HG03571 (cell line): ENCODE results near the gene ETV1.
"Not testable (repeated sequence)": the region's sequence is repeated elsewhere in the genome, so short reads cannot be mapped to it uniquely, and the experiment has no call there.

Experiments
- ATAC-seq: cut with Tn5 transposase; IDR thresholded peaks from one replicate; pipeline ENCODE4 v1.9.1; 2021; ENCODE audit not compliant: unreplicated experiment

The ETV1 gene

DNA sequence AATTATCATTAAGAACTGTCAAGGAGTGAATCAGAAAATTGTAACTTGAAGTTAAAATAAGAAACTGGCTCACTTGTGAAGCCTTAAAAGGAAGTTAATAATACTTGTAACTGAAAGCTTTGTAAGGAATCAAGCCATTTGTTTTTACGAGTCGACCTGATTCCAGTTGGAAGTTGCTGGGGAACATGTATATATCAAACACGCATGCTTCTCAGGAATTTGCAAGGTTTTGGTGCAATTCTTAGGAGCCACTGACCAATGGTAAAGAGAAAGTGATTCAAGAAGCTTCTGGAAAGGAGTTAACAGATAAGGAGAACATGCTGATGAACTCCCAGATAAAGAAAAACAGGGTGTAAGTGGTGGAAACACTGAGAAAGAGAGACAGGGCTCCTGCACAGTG, 56.4 kb downstream of the ETV1 start:
- no peak for ATAC-seq

DNA sequence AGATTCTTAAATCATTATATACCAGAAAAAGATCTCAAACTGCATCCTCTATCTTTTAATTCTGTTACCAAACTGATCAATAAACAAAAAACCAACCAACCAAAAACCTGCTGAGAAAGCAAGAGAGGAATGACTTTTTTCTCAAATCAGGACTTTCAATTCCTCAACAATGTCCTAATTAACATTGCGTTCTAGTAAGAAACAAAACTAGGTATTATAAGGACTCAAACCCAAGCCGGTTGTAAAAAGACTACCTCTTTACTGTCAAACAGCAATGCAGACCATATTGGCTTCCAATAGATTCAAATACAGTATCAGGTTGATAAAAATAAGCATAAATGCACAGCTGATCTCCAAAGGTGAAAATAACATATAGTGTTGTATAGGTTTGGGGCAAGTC, 57.3 kb downstream of the ETV1 start:
- no peak for ATAC-seq

DNA sequence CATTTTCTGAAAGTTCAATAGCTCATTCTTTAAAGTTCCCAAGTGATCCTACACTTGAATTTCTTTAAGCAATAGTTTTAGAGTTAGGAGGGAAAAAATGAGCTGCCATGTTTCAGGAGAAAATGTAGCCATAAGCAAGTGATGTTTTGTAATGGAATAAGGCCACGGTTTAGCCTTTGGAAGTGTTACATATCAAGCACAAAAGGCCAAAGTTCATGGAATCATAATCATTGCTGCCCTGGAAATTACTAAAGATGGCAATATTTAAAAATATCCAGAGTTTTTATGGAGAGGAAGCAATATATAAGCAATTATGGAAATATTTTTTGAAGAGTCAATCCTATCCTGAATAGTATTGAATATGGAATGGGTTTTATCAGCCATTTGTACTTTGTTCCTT, 68.4 kb downstream of the ETV1 start:
- ATAC-seq, result no peak

DNA sequence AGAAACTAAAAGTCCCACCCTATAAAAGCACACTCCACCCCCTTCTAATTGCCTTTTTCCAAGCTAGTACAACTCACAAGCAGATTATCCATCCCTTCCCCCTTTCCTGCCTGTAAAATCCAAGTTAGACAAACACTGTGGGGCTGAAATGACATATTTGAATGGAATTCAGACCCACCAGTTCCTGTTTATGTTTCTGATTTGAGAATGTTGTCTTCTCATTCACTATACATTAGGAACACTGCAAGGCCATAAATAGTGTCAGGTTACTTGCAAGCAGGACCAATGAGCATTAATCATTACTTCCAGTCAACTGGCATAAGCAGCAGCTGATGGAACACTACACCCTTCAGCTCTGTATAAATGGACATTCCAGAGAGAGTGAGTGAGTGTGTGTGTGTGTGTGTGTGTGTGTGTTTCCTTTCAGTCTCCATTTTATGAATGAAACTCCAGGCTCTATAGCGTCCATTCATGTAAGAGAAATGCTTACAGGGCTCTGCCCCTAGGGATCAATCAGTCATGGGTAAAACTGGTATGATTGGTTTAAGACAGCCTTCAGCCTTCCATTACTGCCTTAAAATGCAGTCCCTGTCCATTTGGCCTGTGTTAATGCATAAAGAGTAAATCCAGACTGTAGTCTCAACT, 69.3 kb downstream of the ETV1 start:
- no peak for ATAC-seq

DNA sequence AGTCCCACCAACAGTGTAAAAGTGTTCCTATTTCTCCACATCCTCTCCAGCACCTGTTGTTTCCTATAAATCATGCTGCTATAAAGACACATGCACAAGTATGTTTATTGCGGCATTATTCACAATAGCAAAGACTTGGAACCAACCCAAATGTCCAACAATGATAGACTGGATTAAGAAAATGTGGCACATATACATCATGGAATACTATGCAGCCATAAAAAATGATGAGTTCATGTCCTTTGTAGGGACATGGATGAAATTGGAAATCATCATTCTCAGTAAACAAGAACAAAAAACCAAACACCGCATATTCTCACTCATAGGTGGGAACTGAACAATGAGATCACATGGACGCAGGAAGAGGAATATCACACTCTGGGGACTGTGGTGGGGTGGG, 71.1 kb downstream of the ETV1 start:
- ATAC-seq, result not testable (repeated sequence)

DNA sequence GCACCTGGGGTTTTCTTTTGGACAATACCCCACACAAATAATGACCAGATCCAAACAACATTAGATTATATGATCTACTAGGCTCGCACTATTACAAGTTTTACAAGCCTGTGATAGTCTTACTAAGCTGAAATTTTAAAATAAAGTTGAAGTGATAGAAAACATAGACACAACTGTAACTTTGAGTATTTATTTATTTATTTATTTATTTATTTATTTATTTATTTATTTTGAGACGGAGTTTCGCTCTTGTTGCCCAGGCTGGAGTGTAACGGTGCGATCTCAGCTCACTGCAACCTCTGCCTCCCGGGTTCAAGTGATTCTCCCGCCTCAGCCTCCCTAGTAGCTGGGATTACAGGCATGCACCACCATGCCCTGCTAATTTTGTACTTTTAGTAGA, 72.4 kb downstream of the ETV1 start:
- ATAC-seq, result not testable (repeated sequence)

DNA sequence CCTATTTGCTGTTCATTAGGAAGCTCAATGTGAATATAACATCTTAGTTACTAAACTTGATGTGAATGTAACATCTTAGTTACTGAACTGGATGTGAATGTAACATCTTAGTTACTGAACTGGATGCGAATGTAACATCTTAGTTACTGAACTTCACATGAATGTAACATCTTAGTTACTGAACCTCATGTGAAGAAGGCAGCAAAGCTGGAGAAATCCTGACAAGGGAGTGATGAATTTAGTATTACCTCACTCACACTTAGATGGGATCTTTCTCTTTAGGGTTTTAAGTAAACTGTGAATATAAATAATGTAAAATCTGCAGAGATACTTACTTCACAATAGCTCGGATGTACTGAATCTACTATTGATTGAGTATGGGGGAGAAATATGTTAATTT, 73.6 kb downstream of the ETV1 start:
- ATAC-seq, result no peak

DNA sequence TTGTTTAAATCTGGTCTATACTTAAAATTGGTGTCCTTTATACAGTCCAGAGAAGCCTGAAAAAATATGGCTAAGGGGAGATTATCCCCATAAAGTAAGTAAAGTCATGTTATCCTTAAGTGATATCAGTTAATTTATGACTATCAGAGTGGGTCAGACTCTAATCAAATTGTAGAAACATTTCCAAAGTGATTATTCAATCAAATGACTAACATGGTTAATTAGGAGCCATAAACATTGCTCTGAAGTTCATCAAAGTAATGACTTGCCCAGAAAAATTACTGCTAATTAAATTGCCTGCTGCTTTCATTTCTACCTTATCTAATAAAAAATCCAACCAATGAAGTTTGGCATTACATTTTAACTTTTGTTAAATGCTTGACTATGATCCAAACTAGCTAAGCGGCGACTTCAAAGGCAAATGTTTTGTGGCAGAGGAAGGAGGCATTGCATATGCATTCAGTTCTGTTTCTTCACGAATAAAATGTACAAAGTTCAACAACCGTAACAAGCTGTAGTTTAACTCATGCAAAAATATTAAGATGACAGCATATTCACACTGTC, 76.7 kb downstream of the ETV1 start:
- no peak for ATAC-seq

DNA sequence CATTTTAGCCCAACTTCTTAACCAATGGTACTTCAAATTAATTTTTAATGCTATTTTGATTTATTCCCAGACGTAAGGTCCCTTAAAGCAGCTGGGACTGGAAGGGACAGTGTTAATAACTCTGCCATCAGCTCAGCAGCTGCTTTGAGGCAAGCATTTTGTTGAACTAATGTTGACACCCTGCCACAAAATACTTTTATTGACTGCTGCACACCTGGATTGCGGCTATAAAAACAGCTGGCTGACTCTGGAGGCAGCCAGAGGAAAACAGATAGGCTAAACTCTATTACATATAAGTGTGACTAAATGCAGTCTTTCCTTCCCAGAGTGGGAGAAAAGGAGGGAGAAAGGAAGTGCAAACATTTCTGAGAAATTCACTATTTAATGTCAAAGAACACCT, 77.6 kb downstream of the ETV1 start:
- no peak for ATAC-seq

DNA sequence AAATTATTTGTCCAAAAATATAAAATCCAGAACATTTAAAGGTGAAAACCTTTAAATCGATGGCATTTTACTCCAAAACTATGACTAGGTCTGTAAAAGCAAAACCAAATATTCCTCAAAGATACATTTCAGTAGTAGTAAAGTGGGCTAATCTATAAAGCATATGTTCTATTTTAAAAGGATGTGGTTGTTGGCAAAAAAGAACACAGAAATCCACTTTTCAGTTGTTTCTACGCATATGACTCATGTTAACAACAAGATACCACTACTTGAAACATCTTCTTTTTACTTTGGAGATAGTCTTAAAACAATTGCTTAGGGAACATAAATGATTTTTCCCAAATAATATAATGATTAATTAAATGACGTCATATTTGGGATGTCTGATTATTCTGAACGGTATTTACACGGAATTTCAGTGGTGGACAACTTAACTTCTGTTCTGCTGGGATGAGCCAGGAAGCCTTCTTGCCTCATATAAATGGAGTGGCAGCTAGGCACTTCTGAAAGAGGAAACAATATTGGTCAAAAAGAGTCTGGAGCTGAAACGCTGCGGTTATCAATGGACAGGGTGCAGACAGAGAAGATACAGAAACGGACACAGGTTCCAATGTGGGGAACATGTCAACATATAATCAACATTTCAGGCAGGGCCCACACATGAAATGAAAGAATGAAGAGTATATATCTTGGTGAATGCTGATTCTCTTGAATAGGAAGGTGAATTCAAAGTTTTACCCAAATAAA, 78.5 kb downstream of the ETV1 start:
- ATAC-seq, result no peak

DNA sequence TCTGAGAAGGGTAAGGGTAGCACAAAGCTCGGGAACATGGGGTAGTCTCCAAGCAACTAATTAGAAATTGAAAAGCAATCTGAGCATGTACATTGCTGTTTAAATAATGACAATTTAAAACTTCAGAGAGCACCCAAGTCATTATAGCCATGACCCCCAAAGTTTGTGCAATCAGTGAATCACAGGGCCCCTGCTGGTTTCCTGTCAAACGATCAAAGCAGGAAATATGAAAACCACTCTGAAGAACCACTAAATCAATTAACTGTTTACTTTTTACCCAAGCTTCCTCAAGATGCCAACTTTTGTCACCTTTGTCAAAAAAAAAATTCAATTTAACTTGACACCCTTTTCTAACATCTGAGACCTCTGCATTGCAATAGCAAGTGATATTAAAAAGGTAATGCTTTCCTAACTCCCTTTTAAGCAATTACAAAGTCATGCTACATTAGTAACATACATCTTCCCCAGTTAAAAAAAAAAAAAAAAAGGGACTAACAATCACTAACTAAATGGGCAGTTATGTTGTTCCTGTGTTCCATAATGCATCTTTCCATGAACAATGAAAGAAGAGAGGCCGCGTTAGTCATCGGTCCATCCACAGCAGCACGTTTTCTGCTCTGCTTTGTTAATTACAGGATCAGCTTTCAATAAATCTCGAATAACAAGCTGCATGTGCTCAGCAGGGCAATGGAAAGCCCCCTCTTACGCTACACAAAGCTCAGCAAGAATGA, 80.6 kb downstream of the ETV1 start:
- no peak for ATAC-seq

DNA sequence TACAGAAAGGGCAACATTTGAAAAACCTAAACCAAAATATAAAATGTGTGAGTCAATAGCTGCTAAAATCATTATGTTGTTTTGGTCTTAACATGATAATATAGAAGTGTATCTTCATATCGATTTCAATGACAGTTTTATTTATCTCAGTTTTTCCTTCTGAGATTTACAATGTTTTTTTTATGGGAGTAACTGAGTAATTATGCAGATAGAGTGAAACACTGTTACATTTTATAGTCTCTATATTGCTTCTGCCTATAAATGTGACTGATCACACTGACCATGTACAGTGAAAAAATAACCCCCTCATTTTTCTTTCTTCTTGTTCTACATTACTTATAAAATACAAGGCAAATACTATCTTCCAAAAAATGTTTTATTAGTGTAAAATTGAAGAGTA, 81.6 kb downstream of the ETV1 start:
- ATAC-seq, result no peak

DNA sequence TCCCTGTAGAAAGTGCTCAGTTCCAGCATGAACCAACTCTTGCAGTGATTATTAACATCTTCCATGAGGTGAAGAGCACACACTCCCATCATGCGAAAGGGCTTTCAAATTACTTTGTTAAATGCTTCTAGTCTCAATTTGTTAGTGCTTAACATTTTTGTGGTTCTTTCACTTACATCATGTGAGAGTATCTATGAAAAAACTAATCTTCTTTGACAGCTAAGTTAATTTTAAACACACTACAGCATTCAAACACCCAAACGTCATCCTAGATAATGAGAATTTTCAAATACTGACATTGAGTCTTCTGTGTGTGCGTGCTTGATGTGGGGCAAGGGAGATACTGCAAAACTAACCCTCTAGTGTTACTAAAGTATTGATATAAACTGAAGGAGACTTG, 84.8 kb downstream of the ETV1 start:
- no peak for ATAC-seq

DNA sequence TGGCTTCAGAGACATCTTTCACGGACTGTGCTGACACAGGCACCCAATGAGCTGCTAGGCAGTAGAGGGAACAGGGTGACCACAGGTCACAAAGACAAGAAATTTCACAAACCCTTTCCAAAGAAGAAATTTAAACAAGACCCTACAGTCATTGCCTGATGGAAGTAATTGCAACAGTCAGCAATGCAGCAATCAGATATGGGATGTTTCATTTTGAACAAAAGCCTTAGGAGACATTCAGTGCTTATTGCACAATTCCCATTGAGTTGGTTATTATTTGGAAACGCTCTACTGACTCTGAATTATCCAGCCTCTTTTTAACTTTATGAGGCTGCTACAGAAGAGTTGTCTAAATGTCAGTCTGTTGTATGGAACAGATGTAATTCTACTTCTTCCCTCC, 85.5 kb downstream of the ETV1 start:
- no peak for ATAC-seq

DNA sequence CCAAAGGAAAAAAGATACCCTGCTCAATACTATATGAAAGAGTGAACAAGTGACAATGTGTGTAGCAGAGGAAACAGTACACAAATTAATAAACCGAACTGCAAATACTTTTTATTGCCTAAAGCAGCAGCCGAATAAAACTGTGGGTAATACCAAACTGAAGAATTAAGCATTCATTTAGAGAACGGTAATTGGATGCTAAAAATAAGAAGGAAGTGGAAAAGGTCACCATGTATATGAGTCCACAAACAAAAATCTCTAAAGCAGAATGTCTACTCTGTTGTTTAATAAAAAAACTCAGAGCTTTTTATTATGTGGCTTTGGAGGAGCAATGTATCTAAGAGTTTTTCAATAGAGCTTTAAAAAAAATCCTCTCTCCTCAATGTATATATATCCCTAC, 87.9 kb downstream of the ETV1 start:
- ATAC-seq, result no peak

DNA sequence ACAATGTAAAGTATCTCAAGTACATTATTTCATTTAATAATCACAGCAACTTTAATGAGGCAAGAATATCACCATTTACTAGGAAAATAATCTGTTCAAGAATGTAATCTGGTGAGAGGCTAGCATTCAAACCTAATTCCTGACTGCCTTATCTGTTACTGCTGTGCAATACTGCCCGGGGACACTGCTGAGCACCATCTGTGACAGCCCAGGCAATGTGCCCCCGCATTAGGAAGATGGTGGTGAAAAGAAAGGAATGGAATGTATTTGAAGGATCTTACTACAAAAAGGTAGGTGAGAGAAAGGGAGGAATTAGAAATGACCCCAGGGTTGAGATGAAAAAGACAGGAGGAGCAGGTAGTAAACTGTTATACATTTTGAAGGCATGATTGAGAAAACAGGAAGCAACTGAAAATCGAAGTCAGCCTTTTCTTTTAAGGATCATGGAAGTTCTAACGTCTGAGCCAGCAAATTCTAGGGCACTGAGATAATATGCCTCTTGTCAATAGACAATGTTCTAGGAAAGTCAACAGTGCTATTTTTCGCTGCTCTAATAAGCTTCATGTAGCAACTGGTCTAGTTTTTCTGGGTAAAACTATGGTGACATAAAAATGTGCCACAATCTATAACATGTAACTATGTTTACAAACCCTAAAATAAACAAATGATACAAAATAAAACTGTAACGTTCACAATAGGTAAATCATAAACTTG, 90.4 kb downstream of the ETV1 start:
- no peak for ATAC-seq

DNA sequence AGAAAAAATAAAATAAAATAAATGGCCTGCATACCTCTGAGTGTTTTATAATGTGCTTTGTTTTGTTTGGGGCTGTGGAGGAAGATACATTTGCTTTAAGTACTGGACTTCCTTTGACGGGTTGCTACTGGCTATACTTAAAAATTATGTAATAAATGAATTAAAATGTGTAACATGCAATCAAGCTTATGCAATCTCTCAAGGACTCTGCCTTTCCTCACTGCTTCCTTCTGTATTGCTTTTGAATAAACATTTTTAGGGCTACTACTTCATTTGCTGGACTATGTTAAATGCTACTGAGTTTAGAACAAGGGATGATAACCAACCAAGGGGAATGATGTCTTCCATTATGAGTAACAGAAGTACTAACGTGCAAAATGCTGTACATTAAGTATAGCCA, 91.6 kb downstream of the ETV1 start:
- ATAC-seq, result no peak

DNA sequence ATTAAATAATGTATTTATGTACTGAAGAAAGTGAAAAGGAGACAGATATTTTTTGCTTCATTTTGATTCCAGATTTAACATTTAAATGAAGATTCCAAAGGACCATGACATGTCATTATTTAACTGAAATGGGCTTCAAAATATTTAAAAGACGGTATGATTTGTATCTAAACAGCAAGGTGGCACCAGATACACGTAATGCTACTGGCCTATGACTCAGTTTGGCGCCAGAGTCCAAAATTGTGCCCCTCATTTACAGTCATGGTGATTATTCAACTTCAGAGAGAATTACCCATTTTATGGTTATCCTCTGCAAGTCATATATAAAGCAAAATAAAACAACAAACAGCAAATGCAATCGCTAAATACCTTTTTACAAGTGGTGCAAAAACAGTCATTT, 94.5 kb downstream of the ETV1 start:
- ATAC-seq, result no peak

DNA sequence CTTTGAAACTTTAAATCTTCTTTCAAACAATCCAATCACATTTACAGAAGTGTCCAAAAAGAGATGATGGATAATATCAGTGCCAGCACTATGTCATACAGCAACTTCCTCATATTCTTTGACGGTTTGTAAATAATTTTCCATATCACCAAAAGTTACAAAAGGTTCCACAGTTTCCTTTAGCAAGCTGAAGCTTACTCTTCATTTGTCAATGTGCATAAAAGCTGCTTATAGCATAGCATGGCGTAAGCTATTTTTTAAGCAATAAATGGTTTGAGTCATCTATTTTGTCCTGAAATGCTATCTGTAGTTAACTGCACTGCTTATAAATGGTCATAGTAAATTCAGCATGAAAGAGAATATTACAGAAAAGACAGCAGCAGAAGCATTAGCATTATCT, 95.1 kb downstream of the ETV1 start:
- no peak for ATAC-seq

DNA sequence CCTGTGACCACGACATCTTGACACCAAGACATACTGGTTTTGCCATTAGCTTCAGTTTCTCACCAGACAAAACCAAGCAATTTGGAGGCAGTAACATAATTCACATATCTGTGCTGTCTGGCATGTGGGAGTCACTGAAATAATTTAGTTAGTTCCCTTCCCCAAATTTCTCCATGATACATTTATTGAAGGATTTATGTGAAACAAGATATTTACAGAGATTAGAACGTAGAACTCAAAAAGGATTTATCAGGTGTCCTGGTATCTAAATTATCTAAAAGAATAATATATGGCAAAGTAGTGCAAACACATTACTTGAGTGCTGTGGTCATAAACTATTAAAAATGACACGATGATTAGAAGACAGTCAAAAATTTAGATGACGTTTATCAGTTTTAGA, 98.7 kb downstream of the ETV1 start:
- no peak for ATAC-seq

DNA sequence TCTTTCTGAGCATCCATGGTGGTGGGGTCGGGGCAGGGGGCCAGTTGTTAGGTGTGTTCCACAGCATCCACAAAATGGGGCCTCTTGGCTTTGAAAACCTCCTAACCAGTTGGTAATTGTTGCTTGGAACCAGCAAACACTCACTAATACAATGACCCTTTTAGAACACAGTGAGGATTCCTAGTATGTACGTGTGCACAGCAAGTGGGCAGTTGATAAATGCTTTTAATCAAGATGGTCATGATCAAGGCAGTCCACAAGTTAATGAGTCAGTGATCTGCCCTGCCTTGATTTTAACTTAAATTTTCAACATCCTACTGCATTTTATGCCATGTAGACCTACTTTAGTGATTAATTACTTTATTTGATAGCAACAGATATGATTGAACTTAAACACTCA, 103.1 kb downstream of the ETV1 start:
- ATAC-seq, result no peak
